ENCODE results near the gene TOMM34.

The TOMM34 gene

GRCh38 chr20:44967207-44967807, 7.1 kb upstream of the TOMM34 start:
- no peak overlapping the region for H2AFZ ChIP-seq (ENCODE audit: low read length)
- TF ChIP-seq EZH2 (IDR thresholded peaks at IDR 0.05; ENCODE audit: borderline replicate concordance, low read length) (no peak), CTCF (IDR thresholded peaks at IDR 0.05; ENCODE audit: low read length) (no peak)
- H3K4me3 ChIP-seq (ENCODE audit: low read depth, low read length, poor library complexity, severe bottlenecking) = peak overlapping the region; percentile 98
- no peaks in the 10 kb centered on the region for H3K9me2 ChIP-seq (ENCODE audit: low read depth, low read length)
- no peaks in the 10 kb centered on the region for H3K9me3 ChIP-seq (ENCODE audit: low read length)
- peak overlapping the region; percentile 97 for H3K9ac ChIP-seq (ENCODE audit: low read length)
- peaks cover 78% of the 10 kb centered on the region for H3K4me1 ChIP-seq (ENCODE audit: insufficient read depth, low read length, severe bottlenecking)
- no peaks in the 10 kb centered on the region for H3F3A ChIP-seq (ENCODE audit: insufficient read depth, low read length)
- H3K4me2 ChIP-seq (ENCODE audit: low read length) = peak overlapping the region; percentile 97
- peaks cover 5% of the 10 kb centered on the region for H3K36me3 ChIP-seq (ENCODE audit: insufficient read depth, low read length)
- H4K20me1 ChIP-seq (ENCODE audit: insufficient read depth, low read length) = no peaks in the 10 kb centered on the region
- H3K79me2 ChIP-seq (ENCODE audit: insufficient read depth, low read length) = peaks cover 57% of the 10 kb centered on the region
- peak overlapping the region; percentile 90 for H3K27ac ChIP-seq (ENCODE audit: low read depth, low read length, poor library complexity, severe bottlenecking)
- H3K27me3 ChIP-seq (ENCODE audit: insufficient read depth, low read length) = no peaks in the 10 kb centered on the region

GRCh38 chr20:44966030-44966961, 6.1 kb upstream of the TOMM34 start, which contains the start of gene STK4:
Gene STK4 (plus strand): TSS chr20:44966512. CDS start chr20:44966569, 57 bp downstream.
- H3K79me2 ChIP-seq (ENCODE audit: insufficient read depth, low read length) = peaks cover 47% of the 10 kb centered on the region
- TF ChIP-seq EZH2 (IDR thresholded peaks at IDR 0.05; ENCODE audit: borderline replicate concordance, low read length) (no peak), CTCF (IDR thresholded peaks at IDR 0.05; ENCODE audit: low read length) (peak; percentile 59)

GRCh38 chr20:44965651-44966029, 5.4 kb upstream of the TOMM34 start:
- Histone ChIP-seq H3K27ac (ENCODE audit: low read depth, low read length, poor library complexity, severe bottlenecking) (peak overlapping the region; percentile 83), H3K4me1 (ENCODE audit: insufficient read depth, low read length, severe bottlenecking) (peaks cover 68% of the 10 kb centered on the region), H3K9ac (ENCODE audit: low read length) (peak overlapping the region; percentile 75), H3K79me2 (ENCODE audit: insufficient read depth, low read length) (peaks cover 41% of the 10 kb centered on the region), H3K4me3 (ENCODE audit: low read depth, low read length, poor library complexity, severe bottlenecking) (peak overlapping the region; percentile 98), H2AFZ (ENCODE audit: low read length) (no peak overlapping the region), H3K4me2 (ENCODE audit: low read length) (peak overlapping the region; percentile 72), H3K9me2 (ENCODE audit: low read depth, low read length) (no peaks in the 10 kb centered on the region), H3K36me3 (ENCODE audit: insufficient read depth, low read length) (no peaks in the 10 kb centered on the region), H3K27me3 (ENCODE audit: insufficient read depth, low read length) (no peaks in the 10 kb centered on the region), H3K9me3 (ENCODE audit: low read length) (no peaks in the 10 kb centered on the region), H3F3A (ENCODE audit: insufficient read depth, low read length) (no peaks in the 10 kb centered on the region), H4K20me1 (ENCODE audit: insufficient read depth, low read length) (no peaks in the 10 kb centered on the region)
- TF ChIP-seq EZH2 (IDR thresholded peaks at IDR 0.05; ENCODE audit: borderline replicate concordance, low read length) (no peak), CTCF (IDR thresholded peaks at IDR 0.05; ENCODE audit: low read length) (no peak)

More at GRCh38 chr20:44966030-44966961, 6.1 kb upstream of the TOMM34 start, which contains the start of gene STK4:
- Histone ChIP-seq H3K9me3 (ENCODE audit: low read length) (no peaks in the 10 kb centered on the region), H3K4me2 (ENCODE audit: low read length) (peak within 1 kb of the TSS; percentile 97), H3F3A (ENCODE audit: insufficient read depth, low read length) (no peaks in the 10 kb centered on the region), H3K4me3 (ENCODE audit: low read depth, low read length, poor library complexity, severe bottlenecking) (peak within 1 kb of the TSS; percentile 98), H4K20me1 (ENCODE audit: insufficient read depth, low read length) (no peaks in the 10 kb centered on the region), H3K4me1 (ENCODE audit: insufficient read depth, low read length, severe bottlenecking) (peaks cover 68% of the 10 kb centered on the region), H3K27me3 (ENCODE audit: insufficient read depth, low read length) (no peaks in the 10 kb centered on the region), H3K27ac (ENCODE audit: low read depth, low read length, poor library complexity, severe bottlenecking) (peak within 1 kb of the TSS; percentile 90), H2AFZ (ENCODE audit: low read length) (no peak within 1 kb of the TSS), H3K36me3 (ENCODE audit: insufficient read depth, low read length) (no peaks in the 10 kb centered on the region), H3K9me2 (ENCODE audit: low read depth, low read length) (no peaks in the 10 kb centered on the region), H3K9ac (ENCODE audit: low read length) (peak within 1 kb of the TSS; percentile 97)
